K562 (cell line): ENCODE measurements around the gene PGM5. TPM values are rescaled to one million over a fixed set of nuclear protein-coding genes. Genes with fewer than 3 reads are reported as not detected.

Experiments used
- ATAC-seq: fragments of 200-7000 bp; cut with Tn5 transposase; 3 replicates; pipeline ENCODE4 v1.9.1; 2020; ENCODE audit warnings: moderate library complexity
- BruUV-seq: library from RNA; stranded (reverse); fragments of 400-500 nt; replicated peaks from 2 replicates; lab custom pipeline; 2021; lab: Mats Ljungman, UMichigan
- CTCF ChIA-PET: fragments of 300-600 bp; formaldehyde crosslinking; extraction: SDS; loops from one replicate; lab custom pipeline; 2021; ENCODE audit warnings: low intra/inter-chr PET ratio; lab: Yijun Ruan, JAX
- POLR2A ChIA-PET: fragments of 300-600, 350-650 bp; sonication (Branson Sonifier 250); formaldehyde crosslinking; extraction: SDS; loops from one replicate; lab custom pipeline; 2021; ENCODE audit warnings: antibody characterized with exemption, inconsistent platforms; lab: Yijun Ruan, JAX
- DNase-seq, 4 experiments: peaks; one replicate each; pipeline versions ENCODE4 v3.0.0 to v3.0.0-alpha.2; 2011 to 2018; ENCODE audit warnings: low spot score in 3 of 4, mixed read lengths in 3 of 4; ENCODE audit errors: extremely low read depth in 1 of 4
- FAIRE-seq: peaks from 2 replicates; lab custom pipeline; 2011; peaks lifted over from hg19 to GRCh38; lab: Jason Lieb, UNC
- H2AFZ ChIP-seq: 2 replicates; pipeline ENCODE4 v1.6.0; 2011; ENCODE audit warnings: low read depth, low read length, control low read depth, inconsistent platforms
- H3K27ac ChIP-seq: fragments of 200-600 bp; 3 replicates; pipeline ENCODE4 v1.8.0; 2011; ENCODE audit warnings: low read depth, mild to moderate bottlenecking, control low read depth, inconsistent platforms, low read length, moderate library complexity, mixed read lengths; ENCODE audit errors: extremely low read depth
- H3K27me3 ChIP-seq, 2 experiments: fragments of 300-600 bp in 1 of 2; 2 replicates in 1 of 2; 3 replicates in 1 of 2; pipeline versions ENCODE4 v1.6.0 to v1.8.0; 2011; ENCODE audit warnings: inconsistent platforms in 2 of 2, low read length in 2 of 2, mild to moderate bottlenecking in 1 of 2, mixed read lengths in 1 of 2, moderate library complexity in 1 of 2; ENCODE audit not compliant: control insufficient read depth in 2 of 2, insufficient read depth in 2 of 2
- H3K36me3 ChIP-seq: fragments of 300-600 bp; 3 replicates; pipeline ENCODE4 v1.8.0; 2011; ENCODE audit warnings: mild to moderate bottlenecking, low read length, inconsistent platforms; ENCODE audit not compliant: control insufficient read depth, insufficient read depth
- H3K4me1 ChIP-seq, 2 experiments: fragments of 200-600 bp in 1 of 2; replicated peaks in 1 of 2; 2 replicates in 1 of 2; 3 replicates in 1 of 2; pipeline versions ENCODE4 v1.5.1 to v1.8.0; 2011; ENCODE audit warnings: inconsistent platforms in 2 of 2, low read length in 2 of 2, mild to moderate bottlenecking in 1 of 2, mixed read lengths in 1 of 2, moderate library complexity in 1 of 2; ENCODE audit not compliant: control insufficient read depth in 2 of 2, insufficient read depth in 2 of 2
- H3K4me2 ChIP-seq: 2 replicates; pipeline ENCODE4 v1.6.1; 2011; ENCODE audit warnings: low read length, control low read depth, inconsistent platforms, mixed read lengths; ENCODE audit not compliant: insufficient read depth
- H3K4me3 ChIP-seq: fragments of 200-600 bp; sonication (generic), shearing (Covaris generic); 2 replicates; pipeline ENCODE4 v1.5.1; 2016; ENCODE audit warnings: control low read depth, inconsistent platforms
- H3K79me2 ChIP-seq: fragments of 200-600 bp; 3 replicates; pipeline ENCODE4 v1.8.0; 2011; ENCODE audit warnings: low read length, inconsistent platforms; ENCODE audit not compliant: control insufficient read depth, insufficient read depth
- H3K9ac ChIP-seq, 2 experiments: 2 replicates each; pipeline versions ENCODE4 v1.6.0 to v1.6.1; 2011; ENCODE audit warnings: low read depth in 2 of 2, low read length in 2 of 2, control low read depth in 1 of 2, inconsistent platforms in 1 of 2, mild to moderate bottlenecking in 1 of 2, mixed read lengths in 1 of 2; ENCODE audit not compliant: insufficient read depth in 1 of 2
- H3K9me1 ChIP-seq: one replicate; pipeline ENCODE4 v1.6.0; 2011; ENCODE audit warnings: inconsistent platforms, mild to moderate bottlenecking, low read length, moderate library complexity; ENCODE audit not compliant: control insufficient read depth, insufficient read depth
- H3K9me3 ChIP-seq: replicated peaks from 2 replicates; pipeline ENCODE4 v1.5.1; 2011; ENCODE audit warnings: low read depth, low read length, inconsistent platforms; ENCODE audit not compliant: control insufficient read depth, insufficient read depth
- H4K20me1 ChIP-seq: replicated peaks from 2 replicates; pipeline ENCODE4 v1.6.1; 2011; ENCODE audit warnings: low read length, inconsistent platforms, mixed read lengths; ENCODE audit not compliant: control insufficient read depth, insufficient read depth
- CREBBP ChIP-seq: IDR thresholded peaks from one replicate; pipeline ENCODE4 v1.6.1; 2012; ENCODE audit warnings: low read depth, mild to moderate bottlenecking, control low read depth, inconsistent platforms, low read length
- ELF2 ChIP-seq: fragments of 250-450 bp; sonication (Bioruptor Pico); IDR thresholded peaks from 2 replicates; pipeline ENCODE4 v1.5.0; 2021; ENCODE audit warnings: mild to moderate bottlenecking
- IFI16 ChIP-seq: fragments of 250-450 bp; sonication (Bioruptor Pico); IDR thresholded peaks from 2 replicates; pipeline ENCODE4 v2.1.2; 2022; ENCODE audit warnings: mild to moderate bottlenecking, inconsistent platforms
- PCBP2 ChIP-seq: fragments of 200-400 bp; formaldehyde crosslinking; IDR thresholded peaks from 2 replicates; pipeline ENCODE4 v1.6.1; 2018; ENCODE audit warnings: low read length, low read depth, mild to moderate bottlenecking, moderate library complexity; ENCODE audit not compliant: poor library complexity, severe bottlenecking
- SMARCE1 ChIP-seq: fragments of 450-650 bp; IDR thresholded peaks from 2 replicates; pipeline ENCODE4 v1.7.1; 2016; ENCODE audit warnings: mild to moderate bottlenecking
- SRF ChIP-seq, 2 experiments: fragments of 250-450, 450-650 bp in 1 of 2; sonication (Bioruptor Pico) in 1 of 2; sonication (generic) in 1 of 2; formaldehyde crosslinking; IDR thresholded peaks; 2 replicates each; pipeline versions ENCODE4 v1.5.0 to v1.5.1; 2020 to 2022; ENCODE audit warnings: mild to moderate bottlenecking in 1 of 2, missing genetic modification reagents in 1 of 2
- TAL1 ChIP-seq: fragments of 450-650 bp; IDR thresholded peaks from 2 replicates; pipeline ENCODE4 v1.6.1; 2016; ENCODE audit warnings: mild to moderate bottlenecking
- ZBTB17 ChIP-seq: fragments of 450-650 bp; formaldehyde crosslinking; IDR thresholded peaks from 2 replicates; pipeline ENCODE4 v1.4.0; 2020; ENCODE audit warnings: mild to moderate bottlenecking
- ZNF785 ChIP-seq: fragments of 250-450 bp; sonication (Bioruptor Pico); IDR thresholded peaks from 2 replicates; pipeline ENCODE4 v1.4.0; 2020; ENCODE audit warnings: mild to moderate bottlenecking
- WGBS: fragments of 100-300 bp; shearing (Covaris generic); methylation state at CpG from one replicate; pipeline ENCODE4 v1.1.6; 2016; ENCODE audit warnings: low coverage, mixed read lengths; ENCODE audit not compliant: insufficient coverage; ENCODE audit errors: missing lambda C conversion rate; 5-methylcytosine and 5-hydroxymethylcytosine counted together
- in situ Hi-C: fragments of 300-500 bp; cut with MboI; formaldehyde crosslinking; loops from 4 replicates; pipeline ENCODE4 v1.15.0; 2018; ENCODE audit warnings: inconsistent platforms, mixed read lengths
- intact Hi-C: fragments of 100-400 bp; cut with micrococcal nuclease; formaldehyde crosslinking; loops from 2 replicates; pipeline ENCODE4 v1.14.2; 2022
- polyA plus RNA-seq, 8 experiments: library from polyadenylated mRNA; depleted of rRNA in 4 of 8; stranded (reverse) in 5 of 8; unstranded in 3 of 8; fragments of >200 nt; fragmentation: Nextera tagmentation in 2 of 8; fragmentation: Illumina TruSeq in 1 of 8; extraction: Ambion mirVana in 2 of 8; extraction: Trizol in 1 of 8; gene quantifications; 2 replicates each; pipeline versions ENCODE4 v1.2.1 to v1.2.3, GENCODE V29; 2011 to 2014; ENCODE audit warnings: inconsistent platforms in 1 of 8, missing spikeins in 1 of 8
- total RNA-seq, 7 experiments: library from RNA; depleted of rRNA in 6 of 7; stranded (reverse); fragments of >200 nt in 6 of 7; fragmentation: Illumina TruSeq in 2 of 7; extraction: Trizol in 2 of 7; gene quantifications; 2 replicates each; pipeline versions ENCODE4 v1.2.1 to v1.2.3, GENCODE V29; 2011 to 2021; ENCODE audit warnings: low replicate concordance in 1 of 7

The PGM5 gene
- total and polyA plus RNA-seq, 9 of the 15 experiments (the other 6 are each of a cell fraction or from before 2014, with no cell fraction given) = 0.03 to 0.24 (median 0.15) TPM; not detected in 1

DNA sequence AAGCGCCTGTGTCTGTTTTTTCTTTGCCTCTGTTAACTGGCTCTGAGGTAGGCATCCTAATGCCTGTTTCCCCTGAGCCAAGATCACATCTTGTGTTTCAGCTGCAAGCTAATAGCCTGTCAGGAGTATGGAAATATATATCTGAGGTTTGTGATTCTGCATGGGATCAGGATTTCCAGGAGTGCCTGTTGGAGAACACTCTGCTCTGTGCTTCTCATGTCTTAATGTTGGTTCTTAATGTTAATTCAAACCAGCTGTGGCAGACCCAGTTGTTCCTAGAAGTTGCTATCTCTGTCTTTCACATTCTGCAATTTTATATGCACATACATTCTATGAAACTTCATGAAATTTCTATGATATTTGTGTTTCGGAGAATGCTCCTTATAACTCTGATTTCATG is 72.1 kb downstream of the PGM5 start:
- 0% methylated on average over 2 of the region's 2 CpGs for WGBS
- in situ Hi-C loops = no loop called here
- no peak overlapping the region for H3K9ac ChIP-seq
- TF ChIP-seq SMARCE1 (no peak), PCBP2 (no peak), TAL1 (no peak), CREBBP (no peak), IFI16 (no peak), ZBTB17 (no peak), ELF2 (no peak), SRF (CRISPR knock-in tag; IDR thresholded peaks at IDR 0.05) (no peak), ZNF785 (CRISPR knock-in tag) (no peak)
- TF ChIP-seq, all 486 proteins: peak for 0
- Histone ChIP-seq H3K27me3 (no peaks in the 10 kb centered on the region), H3K4me1 (no peaks in the 10 kb centered on the region), H3K4me3 (no peak overlapping the region), H3K79me2 (no peaks in the 10 kb centered on the region), H3K9me1 (no peaks in the 10 kb centered on the region), H2AFZ (no peak overlapping the region), H3K9me3 (no peaks in the 10 kb centered on the region), H3K27ac (no peak overlapping the region), H3K4me2 (no peak overlapping the region), H4K20me1 (no peaks in the 10 kb centered on the region; the same call in 1 of the 2 replicates), H3K36me3 (no peaks in the 10 kb centered on the region)
- FAIRE-seq (no peak), DNase-seq (no peak), ATAC-seq (no peak)
- POLR2A ChIA-PET = no interaction called here
- intact Hi-C loops = no loop called here
- CTCF ChIA-PET = no interaction called here
- no TSS peak for BruUV-seq
